Left renal pelvis (tissue), 4 donors: ENCODE results near the gene TTC21B. TPM values are rescaled to one million over a fixed set of nuclear protein-coding genes. Genes with fewer than 3 reads are reported as not detected.
"Not testable (repeated sequence)": the region's sequence is repeated elsewhere in the genome, so short reads cannot be mapped to it uniquely, and the experiment has no call there.

Experiments
- DNase-seq, 4 donors: peaks; one replicate each; pipeline ENCODE4 v3.0.0-alpha.2; 2013; ENCODE audit warnings: low read depth in 4 of 4, low spot score in 3 of 4
- polyA plus RNA-seq, 4 donors: library from polyadenylated mRNA; unstranded; fragments of 120-200 nt; gene quantifications; one replicate each; pipeline ENCODE4 v1.2.1, GENCODE V29; 2013; ENCODE audit not compliant: insufficient read length in 4 of 4

The TTC21B gene
- polyA plus RNA-seq, 4 donors, result 22.6 to 34.1 (median 26.3) TPM

- no peak for DNase-seq
These were observed 63.8 kb downstream of the TTC21B start for GRCh38 chr2:165889798-165890197.

GRCh38 chr2:165889158-165889557 lies 64.4 kb downstream of the TTC21B start:
- no peak for DNase-seq

- no peak for DNase-seq
These were observed 65.4 kb downstream of the TTC21B start for GRCh38 chr2:165888171-165888570.

GRCh38 chr2:165886487-165887146 lies 67.0 kb downstream of the TTC21B start:
- no peak for DNase-seq

- DNase-seq, result no peak
These were observed 75.7 kb downstream of the TTC21B start for GRCh38 chr2:165877565-165878550.

- DNase-seq, result no peak
These were observed 76.9 kb downstream of the TTC21B start for GRCh38 chr2:165876712-165877111.

- DNase-seq, result no peak
These were observed 77.3 kb downstream of the TTC21B start for GRCh38 chr2:165876269-165876668.

GRCh38 chr2:165874445-165875039 lies 79.0 kb downstream of the TTC21B start:
- DNase-seq, result peak in 2 of 4 donors; percentile 35 to 37

- DNase-seq, result no peak
These were observed 81.3 kb downstream of the TTC21B start for GRCh38 chr2:165872101-165872791.

GRCh38 chr2:165871025-165871424 lies 82.6 kb downstream of the TTC21B start:
- no peak for DNase-seq

GRCh38 chr2:165870346-165870745 lies 83.2 kb downstream of the TTC21B start:
- no peak for DNase-seq

- peak in 1 of 4 donors; percentile 45 for DNase-seq
These were observed 85.4 kb downstream of the TTC21B start for GRCh38 chr2:165868211-165868610.

- no peak for DNase-seq
These were observed 89.3 kb downstream of the TTC21B start for GRCh38 chr2:165864296-165864695.

GRCh38 chr2:165863810-165864261 lies 89.7 kb downstream of the TTC21B start:
- DNase-seq, result no peak

- not testable (repeated sequence) for DNase-seq
These were observed 92.5 kb downstream of the TTC21B start for GRCh38 chr2:165861083-165861482.

GRCh38 chr2:165859723-165860122 lies 93.9 kb downstream of the TTC21B start:
- DNase-seq, result not testable (repeated sequence)

- no peak for DNase-seq
These were observed 95.7 kb downstream of the TTC21B start for GRCh38 chr2:165857876-165858275.

- DNase-seq, result no peak
These were observed 101.2 kb downstream of the TTC21B start for GRCh38 chr2:165852394-165852793.

GRCh38 chr2:165847001-165847400 lies 106.6 kb downstream of the TTC21B start:
- DNase-seq, result no peak

- no peak for DNase-seq
These were observed 107.5 kb downstream of the TTC21B start for GRCh38 chr2:165846056-165846455.

GRCh38 chr2:165844216-165844615 lies 109.4 kb downstream of the TTC21B start:
- no peak for DNase-seq
